Activated CD8-positive, alpha-beta memory T cell treated with anti-CD3 and anti-CD28 coated beads, Interleukin-2, amount 50 U/mL, for 24 hours (primary cell): ENCODE measurements around the gene TMCC2.

ENCODE experiments used
- DNase-seq: peaks from one replicate; pipeline ENCODE4 v3.0.0-alpha.2; 2020; ENCODE audit errors: extremely low read depth

The TMCC2 gene

GRCh38 chr1:205260948-205261732 is 33.4 kb downstream of the TMCC2 start:
- DNase-seq, result no peak

- DNase-seq, result no peak
These were observed 34.4 kb downstream of the TMCC2 start for GRCh38 chr1:205261946-205262691.

GRCh38 chr1:205262731-205263171 is 35.0 kb downstream of the TMCC2 start:
- no peak for DNase-seq

GRCh38 chr1:205263580-205264190 is 35.9 kb downstream of the TMCC2 start:
- DNase-seq, result no peak

- DNase-seq, result no peak
These were observed 39.0 kb downstream of the TMCC2 start for GRCh38 chr1:205266611-205267305.

- DNase-seq, result no peak
These were observed 39.7 kb downstream of the TMCC2 start for GRCh38 chr1:205267306-205267902.

GRCh38 chr1:205268846-205269680 is 41.3 kb downstream of the TMCC2 start:
- DNase-seq, result no peak

GRCh38 chr1:205269711-205270110 is 42.0 kb downstream of the TMCC2 start:
- no peak for DNase-seq

- DNase-seq, result no peak
These were observed 42.5 kb downstream of the TMCC2 start for GRCh38 chr1:205270271-205270670.

GRCh38 chr1:205270764-205271163 is 43.0 kb downstream of the TMCC2 start:
- DNase-seq, result no peak

GRCh38 chr1:205271277-205271676 is 43.5 kb downstream of the TMCC2 start:
- no peak for DNase-seq

- DNase-seq, result no peak
These were observed 44.0 kb downstream of the TMCC2 start for GRCh38 chr1:205271745-205272144.

GRCh38 chr1:205272536-205272935 is 44.8 kb downstream of the TMCC2 start:
- no peak for DNase-seq

- peak; percentile 58 for DNase-seq
These were observed 45.8 kb downstream of the TMCC2 start for GRCh38 chr1:205273551-205273982.

GRCh38 chr1:205274041-205274691 is 46.4 kb downstream of the TMCC2 start:
- no peak for DNase-seq

- no peak for DNase-seq
These were observed 47.4 kb downstream of the TMCC2 start for GRCh38 chr1:205275133-205275532.

- DNase-seq, result no peak
These were observed 48.4 kb downstream of the TMCC2 start for GRCh38 chr1:205275916-205276688.

GRCh38 chr1:205276689-205277065 is 48.9 kb downstream of the TMCC2 start:
- DNase-seq, result no peak

GRCh38 chr1:205279986-205280385 is 52.2 kb downstream of the TMCC2 start:
- DNase-seq, result no peak
